GM19025 (cell line): ENCODE measurements around the gene ATRAID.
A peak's percentile ranks its signal among the peaks of the same experiment; 100 is the strongest.

Experiments
- ATAC-seq: cut with Tn5 transposase; IDR thresholded peaks from one replicate; pipeline ENCODE4 v1.9.1; 2021; ENCODE audit warnings: mild to moderate bottlenecking, low read depth, moderate library complexity; ENCODE audit not compliant: unreplicated experiment

Gene ATRAID

DNA sequence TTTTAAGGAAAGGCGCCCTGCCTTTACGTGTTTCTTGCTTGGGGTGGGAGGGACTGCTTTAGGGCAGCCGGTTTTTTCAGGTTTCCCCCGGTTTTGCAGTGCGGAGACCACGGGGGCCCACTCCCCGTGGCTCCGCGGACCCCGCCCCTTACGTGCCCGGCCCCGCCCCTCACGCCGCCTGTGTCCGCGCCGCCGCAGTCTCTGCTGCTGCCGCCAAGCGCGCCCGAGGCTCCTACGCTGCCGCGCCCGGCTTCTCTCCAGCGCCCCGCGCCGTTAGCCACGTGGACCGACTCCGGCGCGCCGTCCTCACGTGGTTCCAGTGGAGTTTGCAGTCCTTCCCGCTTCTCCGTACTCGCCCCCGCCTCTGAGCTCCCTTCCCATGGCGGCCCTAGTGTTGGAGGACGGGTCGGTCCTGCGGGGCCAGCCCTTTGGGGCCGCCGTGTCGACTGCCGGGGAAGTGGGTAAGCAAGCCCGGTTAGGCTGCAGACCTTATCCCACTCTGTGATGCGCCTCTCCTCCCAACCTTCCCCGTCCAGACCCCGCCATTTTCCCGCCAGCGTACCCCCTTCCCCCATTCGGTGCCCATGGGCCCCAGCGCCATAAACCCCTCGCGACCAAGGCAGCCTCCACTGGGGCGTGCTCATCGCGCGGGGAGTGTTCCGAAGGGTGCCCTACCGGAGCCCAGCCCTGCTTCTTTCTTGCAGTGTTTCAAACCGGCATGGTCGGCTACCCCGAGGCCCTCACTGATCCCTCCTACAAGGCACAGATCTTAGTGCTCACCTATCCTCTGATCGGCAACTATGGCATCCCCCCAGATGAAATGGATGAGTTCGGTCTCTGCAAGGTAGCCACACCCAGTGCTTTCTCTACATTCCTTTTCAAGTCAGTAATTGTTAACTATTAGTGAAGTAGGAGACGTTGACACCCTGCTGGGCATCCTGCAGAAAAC lies 5.6 kb downstream of the ATRAID start, which contains the start of gene CAD:
Gene CAD, plus strand, starts transcription at position 197 of the 949 bp plus-strand sequence. Its CDS starts 183 bp downstream, at position 380.
- peak; percentile 77 for ATAC-seq

- no peak for ATAC-seq
Measured at GRCh38 chr2:27218614-27219013, 6.8 kb downstream of the ATRAID start.

- ATAC-seq = no peak
Measured at GRCh38 chr2:27219091-27219490, 7.2 kb downstream of the ATRAID start.

GRCh38 chr2:27220091-27220490 lies 8.2 kb downstream of the ATRAID start:
- no peak for ATAC-seq

- ATAC-seq = no peak
Measured at GRCh38 chr2:27221166-27221565, 9.3 kb downstream of the ATRAID start.

- ATAC-seq = no peak
Measured at GRCh38 chr2:27222407-27222806, 10.6 kb downstream of the ATRAID start.

DNA sequence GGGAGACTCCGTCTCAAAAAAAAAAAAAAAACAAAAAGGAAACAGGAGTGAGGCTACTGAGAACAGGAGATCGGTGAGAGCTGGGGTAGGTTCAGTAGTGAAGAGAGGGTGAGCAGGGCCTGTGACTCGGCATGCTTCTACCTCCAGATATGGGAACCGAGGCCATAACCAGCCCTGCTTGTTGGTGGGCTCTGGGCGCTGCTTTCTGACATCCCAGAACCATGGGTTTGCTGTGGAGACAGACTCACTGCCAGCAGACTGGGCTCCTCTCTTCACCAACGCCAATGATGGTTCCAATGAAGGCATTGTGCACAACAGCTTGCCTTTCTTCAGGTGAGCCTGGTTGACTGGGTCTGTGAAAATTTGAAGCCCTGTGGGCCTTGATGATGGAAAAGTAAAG lies 11.6 kb downstream of the ATRAID start:
- no peak for ATAC-seq

DNA sequence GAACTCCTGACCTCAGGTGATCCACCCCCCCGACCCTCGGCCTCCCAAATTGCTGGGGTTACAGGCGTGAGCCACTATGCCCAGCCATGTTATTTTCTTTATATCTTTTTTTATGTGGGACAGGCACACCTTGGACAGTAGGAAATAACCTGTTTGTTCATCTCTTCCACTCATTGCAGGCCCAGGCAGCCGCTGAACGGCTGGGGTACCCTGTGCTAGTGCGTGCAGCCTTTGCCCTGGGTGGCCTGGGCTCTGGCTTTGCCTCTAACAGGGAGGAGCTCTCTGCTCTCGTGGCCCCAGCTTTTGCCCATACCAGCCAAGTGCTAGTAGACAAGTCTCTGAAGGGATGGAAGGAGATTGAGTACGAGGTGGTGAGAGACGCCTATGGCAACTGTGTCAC lies 13.7 kb downstream of the ATRAID start:
- ATAC-seq = no peak

- no peak for ATAC-seq
Measured at GRCh38 chr2:27227501-27227900, 15.7 kb downstream of the ATRAID start.

DNA sequence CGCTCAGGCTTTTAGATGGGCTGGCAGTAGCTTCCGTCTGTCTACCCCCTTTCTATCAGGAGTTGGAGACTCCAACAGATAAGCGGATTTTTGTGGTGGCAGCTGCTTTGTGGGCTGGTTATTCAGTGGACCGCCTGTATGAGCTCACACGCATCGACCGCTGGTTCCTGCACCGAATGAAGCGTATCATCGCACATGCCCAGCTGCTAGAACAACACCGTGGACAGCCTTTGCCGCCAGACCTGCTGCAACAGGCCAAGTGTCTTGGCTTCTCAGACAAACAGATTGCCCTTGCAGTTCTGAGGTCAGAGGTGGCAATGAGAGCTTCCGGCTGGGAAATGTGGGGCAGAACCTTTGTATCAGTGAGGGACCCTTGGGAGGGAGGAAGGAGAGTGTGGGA lies 20.1 kb downstream of the ATRAID start:
- ATAC-seq = no peak

DNA sequence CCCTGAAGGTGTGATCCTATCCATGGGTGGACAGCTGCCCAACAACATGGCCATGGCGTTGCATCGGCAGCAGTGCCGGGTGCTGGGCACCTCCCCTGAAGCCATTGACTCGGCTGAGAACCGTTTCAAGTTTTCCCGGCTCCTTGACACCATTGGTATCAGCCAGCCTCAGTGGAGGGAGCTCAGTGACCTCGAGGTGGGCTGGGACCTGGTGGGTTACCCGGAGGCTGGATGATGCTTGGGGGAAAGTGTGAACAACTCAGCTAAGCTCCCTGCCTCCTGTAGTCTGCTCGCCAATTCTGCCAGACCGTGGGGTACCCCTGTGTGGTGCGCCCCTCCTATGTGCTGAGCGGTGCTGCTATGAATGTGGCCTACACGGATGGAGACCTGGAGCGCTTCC lies 21.5 kb downstream of the ATRAID start:
- ATAC-seq = no peak

DNA sequence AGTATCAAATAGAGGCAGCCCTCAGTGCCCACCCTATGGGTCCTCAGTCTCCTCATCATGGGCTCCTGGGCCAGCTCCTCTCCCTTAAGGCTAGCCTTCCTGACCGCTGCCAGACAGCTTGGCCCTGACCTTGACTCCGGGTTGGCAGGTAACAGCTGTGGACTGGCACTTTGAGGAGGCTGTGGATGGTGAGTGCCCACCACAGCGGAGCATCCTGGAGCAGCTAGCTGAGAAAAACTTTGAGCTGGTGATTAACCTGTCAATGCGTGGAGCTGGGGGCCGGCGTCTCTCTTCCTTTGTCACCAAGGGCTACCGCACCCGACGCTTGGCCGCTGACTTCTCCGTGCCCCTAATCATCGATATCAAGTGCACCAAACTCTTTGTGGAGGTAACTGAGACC lies 24.3 kb downstream of the ATRAID start:
- ATAC-seq = no peak

DNA sequence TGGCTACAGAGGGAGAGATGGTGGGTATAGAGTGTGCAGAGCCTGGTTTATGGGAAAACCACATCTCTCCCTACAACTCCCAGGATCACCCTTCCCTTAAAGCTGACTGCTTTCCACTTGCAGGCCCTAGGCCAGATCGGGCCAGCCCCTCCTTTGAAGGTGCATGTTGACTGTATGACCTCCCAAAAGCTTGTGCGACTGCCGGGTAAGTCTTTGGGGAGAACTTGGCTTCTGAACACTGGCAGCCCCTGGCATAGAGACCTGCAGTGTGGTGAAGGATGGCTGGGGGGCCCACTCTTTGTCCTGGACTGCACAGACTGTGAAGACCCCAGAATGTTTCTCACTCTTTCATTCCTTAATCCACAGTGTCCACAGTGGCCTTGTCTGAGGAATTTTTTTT lies 24.8 kb downstream of the ATRAID start:
- ATAC-seq = no peak

- no peak for ATAC-seq
Measured at GRCh38 chr2:27237341-27237945, 25.6 kb downstream of the ATRAID start.

GRCh38 chr2:27238976-27239375 lies 27.1 kb downstream of the ATRAID start:
- ATAC-seq = no peak

DNA sequence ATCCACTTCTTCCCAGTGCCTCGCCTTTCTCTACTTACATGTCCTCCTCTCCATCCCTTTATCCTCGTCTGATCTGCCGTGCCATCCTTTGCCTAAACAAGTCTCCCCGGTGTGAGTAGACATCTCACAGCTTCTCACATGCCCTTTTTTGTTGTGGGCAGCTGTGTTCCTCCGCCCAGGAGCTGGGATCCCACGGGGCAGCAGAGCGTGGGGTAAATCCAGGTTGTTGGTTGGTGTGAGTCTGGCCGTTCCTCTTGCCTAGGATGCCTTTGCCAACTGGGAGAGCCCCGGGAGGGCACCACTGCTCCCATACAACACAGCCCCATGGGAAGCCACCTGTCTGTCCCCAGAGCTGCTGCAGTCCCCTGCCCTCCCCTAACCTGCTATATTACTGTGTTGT lies 28.6 kb downstream of the ATRAID start:
- no peak for ATAC-seq

DNA sequence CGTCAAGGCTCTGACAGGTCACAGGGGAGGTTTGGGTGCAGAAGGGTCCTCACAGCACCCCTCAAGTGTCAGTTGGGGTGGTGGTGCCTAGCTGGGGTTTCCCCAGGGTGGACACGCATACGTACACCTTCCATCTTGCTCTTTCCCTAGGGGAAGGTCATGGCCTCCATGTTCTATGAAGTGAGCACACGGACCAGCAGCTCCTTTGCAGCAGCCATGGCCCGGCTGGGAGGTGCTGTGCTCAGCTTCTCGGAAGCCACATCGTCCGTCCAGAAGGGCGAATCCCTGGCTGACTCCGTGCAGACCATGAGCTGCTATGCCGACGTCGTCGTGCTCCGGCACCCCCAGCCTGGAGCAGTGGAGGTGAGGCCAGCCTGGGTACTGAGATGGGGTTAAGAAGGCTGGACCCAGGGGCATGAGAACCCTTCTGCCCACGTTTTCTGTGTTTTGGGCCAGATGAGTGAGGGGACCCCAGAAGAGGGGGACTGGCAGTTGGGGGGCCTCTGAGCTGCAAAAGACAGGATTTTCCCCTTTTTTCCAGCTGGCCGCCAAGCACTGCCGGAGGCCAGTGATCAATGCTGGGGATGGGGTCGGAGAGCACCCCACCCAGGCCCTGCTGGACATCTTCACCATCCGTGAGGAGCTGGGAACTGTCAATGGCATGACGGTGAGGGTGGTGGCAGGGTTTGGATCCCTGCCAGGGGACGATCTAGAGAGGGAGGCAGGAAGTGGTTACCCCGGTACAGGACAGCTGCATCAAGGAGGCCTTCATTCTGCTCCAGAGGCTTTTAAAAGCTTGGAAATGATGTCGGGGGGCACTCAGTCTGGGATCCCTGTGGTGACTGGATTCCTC lies 30.1 kb downstream of the ATRAID start:
- ATAC-seq = no peak

GRCh38 chr2:27242614-27242951 lies 30.7 kb downstream of the ATRAID start:
- no peak for ATAC-seq

GRCh38 chr2:27243391-27244130 lies 31.7 kb downstream of the ATRAID start:
- ATAC-seq = no peak

DNA sequence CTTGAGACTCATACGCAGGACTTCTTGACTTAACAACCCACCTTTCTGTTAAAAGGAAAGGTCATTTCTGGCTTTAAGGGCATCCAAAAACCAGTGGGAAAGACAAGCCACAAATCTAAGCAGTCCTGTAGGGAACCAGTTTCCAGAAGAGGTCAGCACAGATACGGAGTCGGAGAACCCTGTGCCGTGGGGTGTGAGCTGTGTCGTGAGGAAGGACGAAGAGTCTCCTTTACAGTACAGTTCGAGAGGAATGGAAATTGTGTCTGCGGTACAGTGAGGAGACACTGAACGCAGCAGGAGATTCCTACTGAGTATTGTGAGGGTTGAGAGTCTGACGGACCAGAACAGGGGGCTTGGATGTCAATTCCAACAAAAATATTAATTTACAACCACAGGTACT lies 33.3 kb downstream of the ATRAID start:
- ATAC-seq = no peak
